SU-DHL-6 (cell line): ENCODE data around the gene CASS4.

Source experiments
- EZH2phosphoT487 ChIP-seq: fragments of 200-600 bp; sonication (generic), shearing (Covaris generic); conservative IDR thresholded peaks from 2 replicates; pipeline ENCODE4 v1.6.1; 2018; ENCODE audit warnings: mild to moderate bottlenecking, antibody characterized with exemption, low read length, moderate library complexity, mixed read lengths
- TF ChIP-seq, protein P1 (sequence below): fragments of 200-600 bp; sonication (generic); IDR thresholded peaks from one replicate; pipeline ENCODE4 v1.5.1; 2017; ENCODE audit warnings: antibody characterized with exemption, mild to moderate bottlenecking, low read length, moderate library complexity; ENCODE audit not compliant: insufficient read depth, poor library complexity, severe bottlenecking

DNA sequence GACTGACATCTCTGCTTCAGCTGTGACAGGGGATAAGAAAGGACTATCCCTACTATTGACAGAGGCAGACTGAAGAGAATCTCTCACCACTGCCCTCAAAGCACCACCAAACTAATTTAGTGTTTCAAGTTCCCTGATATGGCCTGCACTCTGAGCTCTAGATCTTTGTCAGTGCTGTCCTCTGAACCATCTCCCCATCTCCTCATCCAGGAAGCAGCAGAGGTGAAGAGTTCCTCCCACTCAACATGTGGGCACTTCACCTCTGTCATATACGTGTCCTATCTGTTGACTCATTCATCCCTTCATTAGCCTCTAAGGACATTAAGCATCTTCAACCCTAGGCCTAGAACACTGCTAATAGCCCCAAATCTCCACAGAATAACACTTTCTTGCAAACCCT, 39.2 kb upstream of the CASS4 start:
- TF ChIP-seq, protein P1, sequence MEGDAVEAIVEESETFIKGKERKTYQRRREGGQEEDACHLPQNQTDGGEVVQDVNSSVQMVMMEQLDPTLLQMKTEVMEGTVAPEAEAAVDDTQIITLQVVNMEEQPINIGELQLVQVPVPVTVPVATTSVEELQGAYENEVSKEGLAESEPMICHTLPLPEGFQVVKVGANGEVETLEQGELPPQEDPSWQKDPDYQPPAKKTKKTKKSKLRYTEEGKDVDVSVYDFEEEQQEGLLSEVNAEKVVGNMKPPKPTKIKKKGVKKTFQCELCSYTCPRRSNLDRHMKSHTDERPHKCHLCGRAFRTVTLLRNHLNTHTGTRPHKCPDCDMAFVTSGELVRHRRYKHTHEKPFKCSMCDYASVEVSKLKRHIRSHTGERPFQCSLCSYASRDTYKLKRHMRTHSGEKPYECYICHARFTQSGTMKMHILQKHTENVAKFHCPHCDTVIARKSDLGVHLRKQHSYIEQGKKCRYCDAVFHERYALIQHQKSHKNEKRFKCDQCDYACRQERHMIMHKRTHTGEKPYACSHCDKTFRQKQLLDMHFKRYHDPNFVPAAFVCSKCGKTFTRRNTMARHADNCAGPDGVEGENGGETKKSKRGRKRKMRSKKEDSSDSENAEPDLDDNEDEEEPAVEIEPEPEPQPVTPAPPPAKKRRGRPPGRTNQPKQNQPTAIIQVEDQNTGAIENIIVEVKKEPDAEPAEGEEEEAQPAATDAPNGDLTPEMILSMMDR: no peak
- no peak for TF ChIP-seq EZH2phosphoT487
